Ectodermal cell (in vitro differentiated cells): ENCODE measurements around the gene SAMD8.
"Not testable (repeated sequence)": the region's sequence is repeated elsewhere in the genome, so short reads cannot be mapped to it uniquely, and the experiment has no call there.

Source experiments
- H3K27ac ChIP-seq: 2 replicates; pipeline ENCODE4 v1.7.0; 2013; ENCODE audit warnings: mild to moderate bottlenecking, low read depth, low read length; ENCODE audit not compliant: insufficient read depth, poor library complexity, severe bottlenecking
- H3K27me3 ChIP-seq: 2 replicates; pipeline ENCODE4 v1.7.0; 2013; ENCODE audit warnings: mild to moderate bottlenecking, low read length; ENCODE audit not compliant: insufficient read depth, control insufficient read depth, poor library complexity, severe bottlenecking
- H3K36me3 ChIP-seq: one replicate; pipeline ENCODE4 v1.7.0; 2013; ENCODE audit warnings: low read length; ENCODE audit not compliant: control insufficient read depth, insufficient read depth
- H3K4me1 ChIP-seq: one replicate; pipeline ENCODE4 v1.7.0; 2013; ENCODE audit warnings: low read length; ENCODE audit not compliant: control insufficient read depth, insufficient read depth
- H3K4me3 ChIP-seq: 2 replicates; pipeline ENCODE4 v1.7.0; 2013; ENCODE audit warnings: low read depth, low read length, control low read depth; ENCODE audit not compliant: insufficient read depth
- H3K9me3 ChIP-seq: 2 replicates; pipeline ENCODE4 v1.7.0; 2013; ENCODE audit warnings: mild to moderate bottlenecking, low read length, moderate library complexity; ENCODE audit not compliant: control insufficient read depth
- WGBS, 2 experiments: methylation state at CpG; one replicate each; pipeline ENCODE4 v1.1.7; 2013; ENCODE audit warnings: missing lambda C conversion rate in 2 of 2; 5-methylcytosine and 5-hydroxymethylcytosine counted together

SAMD8 gene

DNA sequence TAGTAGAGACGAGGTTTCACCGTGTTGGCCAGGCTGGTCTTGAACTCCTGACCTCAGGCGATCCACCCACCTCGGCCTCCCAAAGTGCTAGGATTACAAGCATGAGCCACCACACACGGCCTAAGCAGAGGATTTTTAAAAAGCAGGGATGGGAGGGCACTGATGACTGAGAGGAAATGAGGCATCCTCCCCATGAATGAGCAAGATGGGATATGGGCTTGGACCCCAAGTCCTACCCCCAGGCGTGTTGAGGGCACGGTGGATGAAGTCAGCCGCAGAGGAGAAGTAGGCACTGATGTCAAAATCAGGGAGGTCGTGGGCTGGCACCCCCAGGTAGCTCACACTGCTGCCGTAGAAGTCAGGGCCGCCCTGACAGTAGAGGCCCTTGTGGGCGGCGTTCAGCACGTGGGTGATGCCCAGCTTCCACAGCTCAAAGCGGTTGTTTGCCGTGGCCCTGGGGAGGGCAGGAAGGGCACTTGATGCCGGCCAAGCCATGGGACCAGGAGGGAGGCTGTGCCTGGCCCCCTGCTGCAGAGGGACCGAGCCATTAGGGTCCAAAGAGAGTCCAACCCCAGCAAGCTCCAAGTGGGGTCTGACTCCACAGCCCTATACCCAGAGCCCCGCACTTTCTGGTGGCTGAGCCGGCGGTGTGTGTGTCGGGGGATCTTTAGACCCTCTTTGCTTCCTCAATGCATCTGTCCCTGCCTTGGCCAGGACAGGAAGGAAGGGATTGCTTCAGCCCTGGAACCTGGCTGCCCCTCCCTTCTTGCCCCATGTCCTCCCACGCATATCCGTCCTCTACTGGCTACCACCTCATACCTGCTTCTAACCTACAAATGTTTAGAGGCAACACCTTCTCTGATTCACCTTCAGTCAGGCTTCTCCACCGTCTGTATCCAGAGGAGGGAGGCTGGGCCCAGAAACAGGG is 3.4 kb upstream of the SAMD8 start:
- WGBS, 2 experiments, result 88 to 91% methylated on average over 25 of the region's 25 CpGs
- Histone ChIP-seq H3K4me1 (peaks cover 6% of the 10 kb centered on the region), H3K27ac (no peak overlapping the region), H3K27me3 (no peaks in the 10 kb centered on the region), H3K4me3 (no peak overlapping the region), H3K36me3 (no peaks in the 10 kb centered on the region), H3K9me3 (no peaks in the 10 kb centered on the region)

DNA sequence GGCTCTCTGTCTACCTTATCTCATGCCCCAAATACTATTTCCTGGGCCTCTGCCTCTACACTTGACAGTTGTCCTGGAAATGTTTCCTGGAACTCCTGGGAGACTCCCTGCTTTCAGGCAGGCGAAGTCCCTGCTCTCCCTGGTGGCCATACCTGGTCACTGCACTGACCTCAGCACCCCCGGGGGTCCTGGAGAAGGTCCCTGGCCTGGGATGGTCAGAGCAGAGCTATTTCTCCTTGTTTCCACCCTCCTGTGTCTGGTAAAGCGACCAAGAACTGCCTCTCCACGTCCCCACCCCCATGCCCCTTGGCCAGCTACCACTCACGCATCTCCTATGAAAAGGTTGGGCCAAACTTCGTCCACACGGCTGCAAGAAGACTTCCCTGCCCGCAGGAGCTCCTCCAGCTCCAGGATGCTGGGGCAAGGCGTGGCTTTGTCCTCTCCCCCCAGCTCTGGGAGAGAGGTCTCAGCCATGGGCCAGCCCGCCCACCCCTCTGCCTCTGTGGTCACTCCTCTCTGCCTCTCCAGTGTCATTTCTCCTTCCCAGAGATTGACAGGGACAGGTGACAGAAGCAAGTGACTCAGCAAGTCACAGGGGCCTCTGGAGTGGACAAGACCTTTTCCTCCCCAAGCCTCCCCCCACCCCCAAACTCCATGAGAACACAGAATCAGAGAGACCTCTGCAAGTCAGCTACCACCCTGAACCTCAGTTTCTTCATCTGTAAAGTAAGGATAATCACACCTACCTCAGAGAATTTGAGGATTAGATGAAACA is 2.6 kb upstream of the SAMD8 start:
- WGBS, 2 experiments, result 73 to 76% methylated on average over 10 of the region's 10 CpGs
- Histone ChIP-seq H3K4me3 (no peak overlapping the region), H3K36me3 (no peaks in the 10 kb centered on the region), H3K27ac (no peak overlapping the region), H3K9me3 (no peaks in the 10 kb centered on the region), H3K4me1 (peaks cover 6% of the 10 kb centered on the region), H3K27me3 (no peaks in the 10 kb centered on the region)

DNA sequence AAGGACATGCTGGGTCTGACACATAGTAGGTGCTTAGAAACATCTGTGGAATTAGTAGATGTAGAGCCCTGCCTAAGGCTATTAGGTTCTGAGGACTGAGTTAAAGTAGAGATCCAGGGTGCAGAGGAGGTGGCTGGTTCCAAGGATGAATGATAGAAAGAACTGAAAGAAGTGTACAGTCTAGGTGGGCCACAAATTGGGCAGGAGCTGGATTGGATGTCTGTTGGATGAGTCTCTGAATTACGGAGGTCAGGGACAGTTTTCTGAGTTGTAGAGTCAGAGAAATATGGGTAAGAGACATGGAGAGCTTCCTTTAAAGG is 2.0 kb upstream of the SAMD8 start:
- no peaks in the 10 kb centered on the region for H3K36me3 ChIP-seq

DNA sequence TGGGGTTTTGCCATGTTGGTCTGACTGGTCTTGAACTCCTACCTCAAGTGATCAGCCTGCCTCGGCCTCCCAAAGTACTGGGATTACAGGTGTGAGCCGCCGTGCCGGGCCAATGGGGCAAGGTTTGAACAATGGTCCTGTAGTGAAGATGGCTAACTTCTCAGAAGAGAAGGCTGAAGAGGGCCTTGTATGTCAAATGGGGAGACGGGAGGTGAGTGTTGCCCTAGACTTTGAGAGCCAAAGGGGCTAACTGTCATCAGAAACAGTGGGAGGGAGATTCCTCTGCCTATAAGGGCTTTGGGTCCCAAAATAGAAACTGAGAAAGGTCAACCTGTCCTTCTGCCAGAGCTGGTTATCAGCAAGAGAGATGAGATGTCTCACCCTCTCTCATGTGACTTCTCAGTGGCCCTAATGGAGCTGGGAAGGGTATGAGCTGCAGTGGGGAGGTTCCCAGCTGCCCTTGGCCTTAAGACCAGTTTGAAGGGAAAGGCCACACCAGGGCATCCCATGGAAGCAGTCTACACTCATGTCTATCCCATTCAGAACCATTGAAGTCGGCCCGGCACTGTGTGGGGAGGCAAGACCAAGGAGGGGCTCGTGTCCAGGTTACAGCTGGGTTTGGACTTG is 1.3 kb upstream of the SAMD8 start:
- WGBS, 2 experiments, result 94 to 95% methylated on average over 8 of the region's 8 CpGs
- no peaks in the 10 kb centered on the region for H3K27me3 ChIP-seq
- no peaks in the 10 kb centered on the region for H3K9me3 ChIP-seq
- H3K27ac ChIP-seq, result no peak overlapping the region
- peaks cover 6% of the 10 kb centered on the region for H3K4me1 ChIP-seq
- H3K36me3 ChIP-seq, result no peaks in the 10 kb centered on the region
- H3K4me3 ChIP-seq, result no peak overlapping the region

More for the DNA sequence above, 2.0 kb upstream of the SAMD8 start:
- H3K9me3 ChIP-seq, result no peaks in the 10 kb centered on the region
- 98 to 100% methylated on average over 1 of the region's 1 CpG for WGBS, 2 experiments
- H3K4me1 ChIP-seq, result peaks cover 6% of the 10 kb centered on the region
- H3K4me3 ChIP-seq, result no peak overlapping the region
- H3K27me3 ChIP-seq, result no peaks in the 10 kb centered on the region
- H3K27ac ChIP-seq, result no peak overlapping the region

DNA sequence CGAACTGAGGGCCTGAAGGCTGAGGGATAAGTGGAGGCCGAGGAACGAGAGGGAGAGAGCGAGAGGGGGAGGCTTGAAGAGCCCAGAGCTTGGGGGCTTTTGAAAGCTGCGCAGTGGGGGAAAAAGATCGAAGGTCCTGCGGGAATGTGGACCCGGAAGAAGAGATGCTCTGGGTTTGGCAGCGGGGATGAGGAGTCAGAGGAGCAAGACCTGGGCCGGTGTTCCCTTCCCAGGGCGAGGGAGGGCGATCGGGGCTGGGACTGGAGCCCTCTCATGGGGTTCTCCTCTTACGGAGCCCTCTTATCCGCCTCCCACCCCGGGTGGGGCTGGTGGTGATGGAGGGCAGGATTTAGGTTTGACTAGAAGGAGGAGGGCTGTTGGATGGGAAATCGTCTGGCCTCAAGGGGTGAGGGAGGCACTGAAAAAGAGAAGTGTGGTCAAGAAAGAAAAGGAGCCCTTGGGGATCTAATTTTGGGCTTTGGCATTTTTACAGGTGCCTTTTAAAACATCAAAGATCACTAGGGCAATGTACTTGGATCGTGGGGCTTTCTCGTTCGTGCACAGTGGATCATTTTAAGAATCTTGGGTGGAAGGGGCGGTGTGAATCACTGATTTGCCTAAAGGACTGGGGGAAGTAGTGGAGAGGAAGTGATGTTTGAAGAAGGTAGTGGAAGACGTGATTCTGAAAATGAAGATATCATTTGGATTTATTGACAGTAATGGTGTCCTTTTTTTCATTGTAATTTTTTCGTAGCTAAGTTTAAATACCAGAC is 637 bp downstream of the SAMD8 start:
- Histone ChIP-seq H3K4me1 (no peaks in the 10 kb centered on the region), H3K9me3 (no peaks in the 10 kb centered on the region), H3K4me3 (peak overlapping the region; percentile 83), H3K36me3 (no peaks in the 10 kb centered on the region), H3K27ac (peak overlapping the region; percentile 96), H3K27me3 (no peaks in the 10 kb centered on the region)
- 3% methylated on average over 22 of the region's 23 CpGs for WGBS, 2 experiments

DNA sequence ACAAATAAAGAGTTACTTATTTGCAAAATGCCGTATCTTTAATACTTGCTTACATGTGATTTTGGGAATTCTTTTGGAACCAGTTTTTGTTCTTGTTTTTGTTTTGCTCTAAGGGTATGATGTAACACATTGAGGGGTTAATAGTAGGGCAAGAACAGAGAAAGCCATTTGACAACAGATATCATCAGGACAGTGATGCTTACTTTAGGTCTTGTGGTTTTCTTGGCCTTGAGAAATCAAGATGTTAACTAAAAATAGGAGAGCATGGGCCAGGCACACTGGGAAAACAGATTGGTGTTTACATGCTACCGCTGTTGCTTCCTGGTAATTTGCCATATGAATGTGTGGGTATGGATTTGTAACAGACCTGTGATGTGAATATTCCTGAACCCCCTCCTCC is 3.7 kb downstream of the SAMD8 start:
- 95 to 100% methylated on average over 2 of the region's 2 CpGs for WGBS, 2 experiments
- Histone ChIP-seq H3K27ac (no peak overlapping the region), H3K9me3 (no peaks in the 10 kb centered on the region)

DNA sequence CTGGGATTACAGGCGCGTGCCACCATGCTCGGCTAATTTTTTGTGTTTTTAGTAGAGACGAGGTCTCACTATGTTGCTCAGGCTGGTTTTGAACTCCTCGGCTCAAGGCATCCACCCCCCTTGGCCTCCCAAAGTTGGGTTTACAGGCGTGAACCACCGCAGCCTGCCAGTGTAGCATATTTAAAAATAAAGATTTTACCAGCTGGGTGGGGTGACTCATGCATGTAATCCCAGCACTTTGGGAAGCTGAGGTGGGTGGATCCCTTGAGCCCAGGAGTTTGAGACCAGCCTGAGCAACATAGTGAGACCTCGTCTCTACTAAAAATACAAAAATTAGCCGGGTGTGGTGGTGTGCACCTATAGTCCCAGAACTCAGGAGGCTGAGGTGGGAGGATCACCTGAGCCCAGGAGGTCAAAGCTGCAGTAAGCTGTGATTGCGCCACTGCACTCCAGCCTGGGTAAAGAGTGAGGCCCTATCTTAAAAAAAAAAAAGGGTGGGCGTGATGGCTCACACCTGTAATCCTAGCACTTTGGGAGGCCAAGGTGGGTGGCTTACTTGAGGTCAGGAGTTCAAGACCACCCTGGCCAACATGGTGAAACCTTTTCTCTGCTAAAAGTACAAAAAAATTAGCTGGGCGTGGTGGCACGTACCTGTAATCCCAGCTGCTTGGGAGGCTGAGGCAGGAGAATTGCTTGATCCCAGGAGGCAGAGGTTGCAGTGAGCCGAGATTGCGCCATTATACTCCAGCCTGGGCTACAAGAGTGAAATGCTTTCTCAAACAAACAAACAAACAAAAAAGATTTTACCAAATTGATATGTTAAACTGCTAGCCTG is 5.7 kb downstream of the SAMD8 start:
- H3K36me3 ChIP-seq, H3K4me3 ChIP-seq, H3K27ac ChIP-seq, H3K4me1 ChIP-seq, H3K27me3 ChIP-seq, H3K9me3 ChIP-seq: not testable (repeated sequence)
- WGBS, 2 experiments, result 92 to 95% methylated on average over 15 of the region's 15 CpGs

More for the DNA sequence above, 3.7 kb downstream of the SAMD8 start:
- H3K4me1 ChIP-seq, result no peaks in the 10 kb centered on the region
- no peaks in the 10 kb centered on the region for H3K36me3 ChIP-seq
- no peaks in the 10 kb centered on the region for H3K27me3 ChIP-seq
- H3K4me3 ChIP-seq, result no peak overlapping the region

DNA sequence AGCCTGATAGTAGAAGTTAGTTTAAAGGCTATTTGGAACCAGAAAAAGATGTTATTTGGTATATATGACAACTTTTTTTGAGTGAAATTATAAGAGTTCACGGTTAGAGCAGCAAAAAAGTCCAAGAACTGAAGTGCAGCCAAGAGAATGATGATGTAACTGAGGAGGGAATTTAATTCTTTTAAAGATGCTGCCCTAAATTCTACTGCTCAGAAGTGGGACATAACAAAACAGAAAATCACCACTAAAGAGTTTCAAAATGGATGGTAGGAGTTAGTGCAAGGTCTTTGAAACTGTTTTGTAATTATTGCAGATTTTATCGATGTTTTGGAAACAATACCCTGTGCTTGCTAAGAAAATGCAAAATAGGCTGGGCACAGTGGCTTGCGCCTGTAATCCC is 6.5 kb downstream of the SAMD8 start:
- Histone ChIP-seq H3K4me3 (no peak overlapping the region), H3K27me3 (no peaks in the 10 kb centered on the region), H3K9me3 (no peaks in the 10 kb centered on the region), H3K27ac (no peak overlapping the region), H3K36me3 (no peaks in the 10 kb centered on the region), H3K4me1 (no peaks in the 10 kb centered on the region)
- 96 to 97% methylated on average over 3 of the region's 3 CpGs for WGBS, 2 experiments

DNA sequence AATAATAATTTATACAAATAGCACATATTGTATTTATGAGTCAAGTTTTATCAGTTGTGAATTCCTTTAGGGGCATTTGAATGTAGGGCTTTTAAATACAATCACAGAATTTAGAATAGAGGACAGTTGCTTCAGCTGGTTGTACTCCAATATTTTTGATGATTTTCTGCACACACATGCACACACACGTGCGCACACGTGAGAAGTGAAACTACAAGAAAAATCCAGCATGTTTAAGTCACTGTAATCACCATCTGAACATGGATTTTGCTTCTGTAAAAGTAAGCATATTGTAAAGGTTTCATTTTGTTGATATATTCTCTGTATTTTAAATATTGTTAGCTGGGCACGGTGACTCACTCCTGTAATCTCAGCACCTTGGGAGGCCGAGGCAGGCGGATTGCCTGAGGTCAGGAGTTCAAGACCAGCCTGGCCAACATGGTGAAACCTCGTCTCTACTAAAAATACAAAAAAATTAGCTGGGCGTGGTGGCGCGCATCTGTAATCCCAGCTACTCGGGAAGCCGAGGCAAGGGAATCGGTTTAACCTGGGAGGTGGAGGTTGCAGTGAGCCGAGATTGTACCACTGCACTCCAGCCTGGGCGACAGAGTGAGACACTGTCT is 8.1 kb downstream of the SAMD8 start:
- WGBS, 2 experiments, result 91 to 94% methylated on average over 15 of the region's 15 CpGs
- H3K4me3 ChIP-seq, H3K9me3 ChIP-seq, H3K36me3 ChIP-seq, H3K4me1 ChIP-seq, H3K27me3 ChIP-seq, H3K27ac ChIP-seq: not testable (repeated sequence)
